RCC 7860 (cell line): ENCODE measurements around the gene SASH1.
A peak's percentile ranks its signal among the peaks of the same experiment; 100 is the strongest.

Experiments
- DNase-seq: peaks from one replicate; pipeline ENCODE4 v3.0.0-alpha.2; 2015; ENCODE audit warnings: low spot score
- FAIRE-seq: peaks from 2 replicates; lab custom pipeline; 2012; peaks lifted over from hg19 to GRCh38; lab: Jason Lieb, UNC

SASH1 gene

GRCh38 chr6:148491638-148492251 lies 149.1 kb downstream of the SASH1 start:
- FAIRE-seq (no peak), DNase-seq (no peak)

- DNase-seq (no peak), FAIRE-seq (no peak)
These were observed 150.1 kb downstream of the SASH1 start for GRCh38 chr6:148492654-148493290.

GRCh38 chr6:148493424-148493823 lies 150.8 kb downstream of the SASH1 start:
- DNase-seq: no peak
- no peak for FAIRE-seq

GRCh38 chr6:148494226-148494625 lies 151.6 kb downstream of the SASH1 start:
- DNase-seq (no peak), FAIRE-seq (no peak)

- no peak for FAIRE-seq
These were observed 152.4 kb downstream of the SASH1 start for GRCh38 chr6:148495029-148495428.

GRCh38 chr6:148497257-148497656 lies 154.6 kb downstream of the SASH1 start:
- no peak for DNase-seq
- FAIRE-seq: no peak

More at GRCh38 chr6:148495029-148495428, 152.4 kb downstream of the SASH1 start:
- no peak for DNase-seq

- FAIRE-seq: no peak
- DNase-seq: no peak
These were observed 155.1 kb downstream of the SASH1 start for GRCh38 chr6:148497717-148498116.

- DNase-seq (no peak), FAIRE-seq (no peak)
These were observed 157.8 kb downstream of the SASH1 start for GRCh38 chr6:148500402-148500801.

GRCh38 chr6:148501178-148501590 lies 158.5 kb downstream of the SASH1 start:
- DNase-seq: peak; percentile 84
- FAIRE-seq: peak; percentile 72

GRCh38 chr6:148502083-148502772 lies 159.6 kb downstream of the SASH1 start:
- DNase-seq: no peak
- no peak for FAIRE-seq

- no peak for FAIRE-seq
- no peak for DNase-seq
These were observed 160.1 kb downstream of the SASH1 start for GRCh38 chr6:148502773-148503135.

- FAIRE-seq (no peak), DNase-seq (no peak)
These were observed 161.1 kb downstream of the SASH1 start for GRCh38 chr6:148503703-148504102.

- FAIRE-seq (no peak), DNase-seq (no peak)
These were observed 165.1 kb downstream of the SASH1 start for GRCh38 chr6:148507774-148508173.

- DNase-seq (no peak), FAIRE-seq (no peak)
These were observed 165.9 kb downstream of the SASH1 start for GRCh38 chr6:148508401-148509041.

GRCh38 chr6:148509119-148509799 lies 166.6 kb downstream of the SASH1 start:
- no peak for DNase-seq
- no peak for FAIRE-seq

- peak; percentile 42 for DNase-seq
- FAIRE-seq: no peak
These were observed 167.4 kb downstream of the SASH1 start for GRCh38 chr6:148509800-148510581.

- DNase-seq: no peak
- FAIRE-seq: no peak
These were observed 170.8 kb downstream of the SASH1 start for GRCh38 chr6:148513145-148514071.

- DNase-seq: no peak
- no peak for FAIRE-seq
These were observed 171.6 kb downstream of the SASH1 start for GRCh38 chr6:148514091-148514845.

- no peak for FAIRE-seq
- DNase-seq: no peak
These were observed 173.6 kb downstream of the SASH1 start for GRCh38 chr6:148516217-148516616.
